Measurements from ENCODE around the gene TBL3. TPM values are rescaled to one million over a fixed set of nuclear protein-coding genes. Genes with fewer than 3 reads are reported as not detected.

TBL3 gene
- total and polyA plus RNA-seq, 7 donors: 31.5 to 78.0 (median 41.8) TPM

- intact Hi-C loops (cut with DNase I): loop anchor here in 1 of 2 donors (10.0 kb wide), 1 partner anchor 172 kb away; the partner anchor contains the start of genes EME2, MRPS34 and NME3
- DNase-seq: no peak
- Histone ChIP-seq H3K9me3 (no peaks in the 10 kb centered on the region), H3K4me1 (peaks cover 58% of the 10 kb centered on the region), H3K36me3 (ENCODE audit: insufficient read depth in 1 of 2, low read depth in 1 of 2) (peaks cover 0 to 6% of the 10 kb centered on the region in 2 donors), H3K27ac (peak overlapping the region; percentile 89), H3K4me3 (no peak overlapping the region), H3K27me3 (ENCODE audit: insufficient read depth in 3 of 3, low read length in 2 of 3) (no peaks in the 10 kb centered on the region)
- WGBS, 3 donors: 53 to 63% (median 58%) methylated on average over 37 to 38 of the region's 38 CpGs
- TF ChIP-seq, protein P1, sequence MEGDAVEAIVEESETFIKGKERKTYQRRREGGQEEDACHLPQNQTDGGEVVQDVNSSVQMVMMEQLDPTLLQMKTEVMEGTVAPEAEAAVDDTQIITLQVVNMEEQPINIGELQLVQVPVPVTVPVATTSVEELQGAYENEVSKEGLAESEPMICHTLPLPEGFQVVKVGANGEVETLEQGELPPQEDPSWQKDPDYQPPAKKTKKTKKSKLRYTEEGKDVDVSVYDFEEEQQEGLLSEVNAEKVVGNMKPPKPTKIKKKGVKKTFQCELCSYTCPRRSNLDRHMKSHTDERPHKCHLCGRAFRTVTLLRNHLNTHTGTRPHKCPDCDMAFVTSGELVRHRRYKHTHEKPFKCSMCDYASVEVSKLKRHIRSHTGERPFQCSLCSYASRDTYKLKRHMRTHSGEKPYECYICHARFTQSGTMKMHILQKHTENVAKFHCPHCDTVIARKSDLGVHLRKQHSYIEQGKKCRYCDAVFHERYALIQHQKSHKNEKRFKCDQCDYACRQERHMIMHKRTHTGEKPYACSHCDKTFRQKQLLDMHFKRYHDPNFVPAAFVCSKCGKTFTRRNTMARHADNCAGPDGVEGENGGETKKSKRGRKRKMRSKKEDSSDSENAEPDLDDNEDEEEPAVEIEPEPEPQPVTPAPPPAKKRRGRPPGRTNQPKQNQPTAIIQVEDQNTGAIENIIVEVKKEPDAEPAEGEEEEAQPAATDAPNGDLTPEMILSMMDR (IDR thresholded peaks at IDR 0.05): no peak
- no peak for ATAC-seq
Observed at GRCh38 chr16:1946495-1947368, 25.1 kb upstream of the TBL3 start.

- Histone ChIP-seq H3K4me1 (peaks cover 52% of the 10 kb centered on the region), H3K27me3 (ENCODE audit: insufficient read depth in 3 of 3, low read length in 2 of 3) (no peaks in the 10 kb centered on the region), H3K27ac (peak overlapping the region; percentile 89), H3K36me3 (ENCODE audit: insufficient read depth in 1 of 2, low read depth in 1 of 2) (peaks cover 0 to 6% of the 10 kb centered on the region in 2 donors), H3K4me3 (no peak overlapping the region), H3K9me3 (no peaks in the 10 kb centered on the region)
- intact Hi-C loops (cut with DNase I): loop anchor here in 1 of 2 donors (10.0 kb wide), 1 partner anchor 173 kb away; the partner anchor contains the start of genes EME2, MRPS34 and NME3
- TF ChIP-seq, protein P1 (IDR thresholded peaks at IDR 0.05): no peak
- no peak for DNase-seq
- 19 to 37% (median 34%) methylated on average over 9 of the region's 9 CpGs for whole genome bisulfite sequencing, 3 donors
- no peak for ATAC-seq
Observed at GRCh38 chr16:1947369-1947670, 24.5 kb upstream of the TBL3 start.

- Histone ChIP-seq H3K27me3 (ENCODE audit: insufficient read depth in 3 of 3, low read length in 2 of 3) (no peaks in the 10 kb centered on the region), H3K27ac (peak overlapping the region; percentile 30), H3K9me3 (no peaks in the 10 kb centered on the region), H3K4me3 (no peak overlapping the region), H3K4me1 (peaks cover 38% of the 10 kb centered on the region), H3K36me3 (ENCODE audit: insufficient read depth in 1 of 2, low read depth in 1 of 2) (peaks cover 0 to 6% of the 10 kb centered on the region in 2 donors)
- TF ChIP-seq, protein P1 (IDR thresholded peaks at IDR 0.05): no peak
- no peak for DNase-seq
- intact Hi-C loops (cut with DNase I): loop anchor here in 1 of 2 donors (10.0 kb wide), 1 partner anchor 175 kb away; the partner anchor contains the start of genes EME2, MRPS34 and NME3
- WGBS, 3 donors: 86 to 92% (median 91%) methylated on average over 9 to 11 of the region's 11 CpGs
- no peak for ATAC-seq
Observed at GRCh38 chr16:1949507-1949906, 22.3 kb upstream of the TBL3 start.

GRCh38 chr16:1950047-1950446 lies 21.8 kb upstream of the TBL3 start:
- peak; percentile 56 to 86 for DNase-seq
- Histone ChIP-seq H3K36me3 (ENCODE audit: insufficient read depth in 1 of 2, low read depth in 1 of 2) (peaks cover 0 to 6% of the 10 kb centered on the region in 2 donors), H3K4me3 (peak overlapping the region; percentile 2), H3K4me1 (peaks cover 35% of the 10 kb centered on the region), H3K9me3 (no peaks in the 10 kb centered on the region), H3K27me3 (ENCODE audit: insufficient read depth in 3 of 3, low read length in 2 of 3) (no peaks in the 10 kb centered on the region), H3K27ac (peak overlapping the region; percentile 90)
- TF ChIP-seq, protein P1 (IDR thresholded peaks at IDR 0.05): no peak
- intact Hi-C loops (cut with DNase I): no loop called here
- 28 to 51% (median 43%) methylated on average over 7 of the region's 7 CpGs for WGBS, 3 donors
- ATAC-seq: peak; percentile 61 to 71 (median 66)
